Germinal center (tissue), 1 donor: ENCODE results near the gene DNMT3L.
"Not testable (repeated sequence)": the region's sequence is repeated elsewhere in the genome, so short reads cannot be mapped to it uniquely, and the experiment has no call there.

Experiments used
- DNase-seq: peaks from one replicate; pipeline ENCODE4 v3.0.0; 2012; ENCODE audit warnings: mixed read lengths, low spot score

The DNMT3L gene

GRCh38 chr21:44261675-44262295 lies at the start of gene DNMT3L:
TSS of gene DNMT3L (minus strand) at chr21:44261897. CDS start at chr21:44261259, 638 bp downstream.
- DNase-seq = no peak

DNA sequence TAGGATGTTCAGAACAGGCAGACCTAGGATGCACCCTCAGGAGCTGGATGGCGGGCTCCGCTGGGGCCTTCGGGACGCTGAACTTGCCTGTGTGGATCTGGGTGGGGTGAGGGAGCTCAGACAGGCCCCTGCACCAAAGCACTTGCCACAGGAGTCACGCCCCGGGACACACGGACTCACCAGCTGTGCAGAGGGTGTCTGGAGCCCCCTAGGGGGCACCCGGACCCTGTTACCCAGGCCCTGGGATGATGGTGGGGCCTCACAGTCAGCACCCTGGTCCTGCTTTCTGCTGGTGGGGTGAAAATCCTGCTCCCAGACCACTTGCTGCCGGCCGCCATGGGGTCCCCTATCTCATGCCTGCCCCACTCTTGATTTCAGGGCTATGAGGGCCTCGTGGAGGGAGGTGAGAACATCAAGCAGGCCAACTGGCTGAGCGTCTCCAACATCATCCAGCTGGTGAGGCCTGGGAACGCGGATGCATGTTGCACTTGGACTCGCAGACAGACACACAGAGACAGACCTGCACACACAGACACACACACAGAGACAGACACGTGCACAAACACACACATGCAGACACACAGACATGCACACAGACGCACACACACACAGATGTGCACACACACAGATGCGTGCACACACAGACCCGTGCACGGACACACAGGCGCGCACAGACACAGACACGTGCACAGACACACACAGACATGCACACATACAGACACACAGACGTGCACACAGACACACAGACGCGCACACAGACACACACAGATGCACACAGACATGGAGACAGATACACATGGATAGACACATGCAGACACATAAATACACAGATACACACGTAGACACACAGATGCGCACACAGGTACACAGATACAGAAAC lies 49.2 kb upstream of the DNMT3L start:
- DNase-seq = no peak

DNA sequence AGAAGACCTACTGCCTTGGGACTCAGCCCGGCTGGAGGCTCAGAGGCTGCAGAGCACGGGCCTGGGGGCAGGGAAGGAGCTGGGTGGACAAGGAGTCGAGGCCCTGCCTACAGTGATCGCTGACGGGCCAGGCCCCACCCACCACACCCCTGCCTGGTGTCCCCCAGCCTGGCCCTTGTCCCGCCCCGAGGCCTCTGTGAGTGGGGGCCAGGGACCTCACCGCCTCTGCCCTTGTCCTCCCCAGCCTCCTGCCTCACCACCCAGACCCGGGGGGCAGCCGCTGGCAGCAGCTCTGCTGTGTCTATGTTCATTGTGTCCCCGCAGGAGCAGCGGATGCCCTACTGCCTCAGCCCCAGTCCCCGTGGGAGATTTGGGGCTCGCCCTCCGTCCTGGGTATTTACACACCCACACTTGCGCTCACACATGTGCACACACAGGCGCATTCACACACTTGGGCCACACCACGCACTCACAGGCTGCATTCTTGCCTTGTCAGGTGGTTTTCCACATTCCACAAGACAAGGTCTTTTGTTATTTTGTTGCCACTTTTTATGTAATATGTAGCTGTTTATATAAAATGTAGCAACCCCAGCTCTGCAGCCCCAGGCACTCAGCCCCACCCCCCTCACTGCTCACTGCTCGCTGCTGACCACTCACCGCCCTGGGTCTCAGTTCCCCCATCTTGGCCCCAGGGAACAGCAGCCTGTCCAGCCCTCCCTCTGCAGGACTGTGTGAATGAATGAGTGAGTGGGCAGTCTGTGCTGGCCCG lies 45.4 kb upstream of the DNMT3L start:
- no peak for DNase-seq

DNA sequence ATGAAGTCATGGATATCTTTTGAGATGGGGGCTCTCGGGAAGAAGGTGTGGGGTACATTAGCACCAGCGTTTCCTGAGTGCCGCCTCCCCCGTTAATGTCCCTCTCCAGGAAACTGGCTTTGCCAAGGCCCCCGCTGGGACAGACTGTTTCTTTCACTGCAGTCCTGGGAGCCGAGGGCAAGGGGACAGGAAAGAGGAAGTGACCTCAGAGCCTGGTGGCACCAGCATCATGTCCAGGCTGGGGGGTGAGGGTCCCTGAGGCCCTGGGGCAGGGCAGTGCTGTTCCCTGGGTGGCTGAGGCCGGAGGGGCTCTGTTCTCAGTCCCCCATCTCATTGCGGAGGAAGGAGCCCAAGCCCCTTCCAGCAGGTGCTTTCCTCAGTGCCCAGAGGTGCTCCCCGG lies 44.0 kb upstream of the DNMT3L start:
- DNase-seq = no peak

- peak; percentile 66 for DNase-seq
Observed at GRCh38 chr21:44304877-44305293, 43.2 kb upstream of the DNMT3L start.

DNA sequence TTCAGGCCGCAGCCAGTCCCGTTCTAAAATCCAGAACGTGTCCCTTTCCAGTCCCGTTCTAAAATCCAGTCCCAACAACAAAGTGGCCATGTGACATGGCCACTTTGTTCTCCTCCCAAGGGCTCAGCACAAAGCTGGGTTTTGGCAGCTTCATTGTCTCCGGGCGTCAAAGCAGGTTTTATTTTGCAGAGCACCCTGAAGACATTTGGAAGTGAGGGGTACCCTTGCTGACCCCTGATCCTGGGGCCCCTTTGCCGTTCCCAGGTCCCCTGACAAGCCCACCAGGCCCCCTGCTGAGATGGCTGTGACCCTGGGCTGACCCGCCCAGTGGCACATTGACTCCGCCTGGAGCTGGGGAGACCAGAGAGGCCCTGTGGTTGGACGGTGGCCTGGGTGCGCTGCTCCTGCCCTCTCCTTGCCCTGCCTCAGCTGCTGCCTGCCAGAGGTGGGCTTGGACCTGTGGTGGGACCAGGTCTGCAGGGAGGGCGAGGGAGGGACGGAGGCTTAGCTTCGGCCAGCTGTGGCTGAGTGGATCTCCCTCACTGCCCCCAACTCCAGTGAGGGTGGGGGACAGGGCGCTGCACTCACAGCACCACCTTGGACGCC lies 42.4 kb upstream of the DNMT3L start:
- no peak for DNase-seq

- DNase-seq = no peak
Observed at GRCh38 chr21:44303490-44303981, 41.8 kb upstream of the DNMT3L start.

DNA sequence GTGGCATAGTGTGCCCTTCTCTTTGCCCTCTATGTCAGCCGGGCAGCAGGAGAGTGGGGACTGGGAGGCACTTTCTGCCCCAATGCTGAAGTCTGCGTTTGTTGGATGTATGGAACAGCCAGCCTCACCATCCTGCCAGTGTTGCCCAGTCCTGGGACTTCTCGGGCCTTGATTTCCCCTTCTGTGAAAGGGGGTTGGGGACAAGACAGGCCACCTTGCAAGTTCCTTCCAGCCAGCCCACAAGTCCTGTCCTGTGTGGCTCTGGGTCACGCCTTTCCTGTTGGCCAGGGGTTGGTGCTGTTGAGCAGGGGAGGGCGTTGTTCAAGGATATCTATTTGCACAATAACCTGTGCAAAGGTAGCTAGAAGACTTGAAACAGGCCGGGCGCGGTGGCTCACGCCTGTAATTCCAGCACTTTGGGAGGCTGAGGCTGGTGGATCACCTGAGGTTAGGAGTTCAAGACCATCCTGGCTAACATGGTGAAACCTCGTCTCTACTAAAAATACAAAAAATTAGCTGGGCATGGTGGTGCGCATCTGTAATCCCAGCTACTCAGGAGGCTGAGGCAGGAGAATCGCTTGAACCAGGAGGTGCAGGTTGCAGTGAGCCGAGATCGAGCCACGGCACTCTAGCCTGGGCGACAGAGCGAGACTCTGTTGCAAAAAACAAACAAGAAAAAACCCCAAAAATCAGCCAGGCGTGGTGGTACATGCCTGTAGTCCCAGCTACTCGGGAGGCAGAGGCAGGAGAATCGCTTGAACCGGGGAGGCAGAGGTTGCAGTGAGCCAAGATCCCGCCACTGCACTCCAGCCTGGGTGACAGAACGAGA lies 41.1 kb upstream of the DNMT3L start:
- DNase-seq = not testable (repeated sequence)

GRCh38 chr21:44301961-44302406 lies 40.3 kb upstream of the DNMT3L start:
- no peak for DNase-seq

DNA sequence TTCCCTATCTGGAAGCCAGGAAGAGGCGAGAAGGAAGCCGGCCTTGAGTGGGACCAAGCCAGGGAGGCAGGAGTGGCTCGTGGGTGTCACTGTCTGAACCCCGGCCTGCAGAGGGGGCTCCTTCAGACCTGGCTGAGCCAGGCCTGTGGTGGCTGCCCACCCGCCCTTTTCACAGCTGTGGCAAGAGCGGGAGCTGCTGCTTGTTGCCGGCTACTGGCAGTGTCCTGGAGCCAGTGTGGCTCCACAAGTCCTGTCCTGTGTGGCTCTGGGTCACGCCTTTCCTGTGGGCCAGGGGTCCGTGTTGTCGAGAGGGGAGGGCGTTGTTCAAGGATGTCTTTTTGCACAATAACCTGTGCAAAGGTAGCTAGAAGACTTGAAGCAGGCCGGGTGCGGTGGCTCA lies 39.4 kb upstream of the DNMT3L start:
- DNase-seq = no peak

DNA sequence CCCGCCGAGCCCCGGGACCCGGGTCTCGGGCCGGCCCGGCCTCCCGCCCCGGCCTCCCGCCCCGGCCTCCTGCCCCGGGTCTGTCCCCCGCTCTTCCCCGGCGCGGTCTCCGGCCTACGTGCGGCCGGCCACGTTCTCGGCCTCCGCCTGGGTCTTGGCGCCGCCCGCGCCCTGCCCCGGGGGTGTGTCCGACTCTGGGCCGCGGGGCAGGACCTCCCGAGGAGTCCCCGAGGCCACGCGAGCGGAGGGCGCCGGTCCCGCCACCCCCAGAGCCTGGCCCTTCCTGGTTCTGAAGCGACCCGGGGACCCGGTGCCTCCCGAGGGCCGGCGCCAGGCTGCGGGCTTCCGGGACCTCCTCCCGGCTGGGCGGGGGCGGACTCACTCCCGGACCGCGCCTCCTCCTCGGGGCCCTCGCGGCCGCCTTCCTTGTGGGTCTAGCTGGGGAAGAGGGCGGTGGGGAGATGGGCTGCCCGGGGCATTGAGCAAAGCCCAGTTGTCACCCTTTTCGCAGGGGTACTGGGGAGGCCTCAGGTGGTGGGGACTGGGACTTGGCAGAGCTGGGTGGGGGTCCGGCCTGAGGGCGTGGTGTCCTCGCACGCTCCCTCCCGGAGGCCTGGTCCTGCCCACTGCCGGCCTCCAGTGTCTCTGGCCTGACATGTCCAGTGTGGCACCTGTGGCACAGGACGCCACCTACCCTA lies 38.7 kb upstream of the DNMT3L start:
- peak; percentile 84 for DNase-seq

DNA sequence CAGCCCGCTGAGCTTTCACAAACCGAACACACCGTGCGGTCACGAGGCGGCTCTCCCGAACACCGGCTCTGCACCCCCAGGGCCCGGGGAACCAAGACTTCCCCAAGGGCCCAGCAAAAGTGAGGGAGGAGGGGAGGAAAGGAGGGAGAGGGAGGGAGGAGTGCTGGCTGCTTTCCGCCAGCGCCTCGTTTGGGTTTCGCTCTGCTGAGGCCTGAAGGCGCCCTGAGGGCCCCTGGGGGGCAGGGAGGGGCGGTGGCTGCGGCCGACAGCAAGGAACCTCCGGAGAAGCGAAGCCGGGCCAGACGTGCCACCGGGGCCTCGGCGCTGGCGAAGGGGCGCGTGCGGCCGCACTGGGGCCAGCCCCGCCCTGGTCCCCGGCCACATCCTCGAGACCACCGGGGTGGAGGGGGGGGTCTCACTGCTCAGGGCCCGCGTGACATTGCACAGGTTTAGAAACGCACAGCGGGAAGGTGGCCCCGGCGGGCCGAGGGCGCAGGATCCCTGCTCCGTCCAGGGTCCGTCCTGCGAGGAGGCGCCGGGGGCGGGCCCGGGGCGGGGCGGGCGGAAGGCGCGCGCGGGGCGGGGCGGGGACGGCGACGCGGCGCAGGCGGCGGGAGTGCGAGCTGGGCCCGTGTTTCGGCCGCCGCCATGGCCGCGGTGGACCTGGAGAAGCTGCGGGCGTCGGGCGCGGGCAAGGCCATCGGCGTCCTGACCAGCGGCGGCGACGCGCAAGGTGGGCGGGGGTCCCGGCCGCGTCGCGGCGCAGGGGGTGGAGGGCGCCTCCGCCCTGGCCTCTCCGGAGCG lies 38.0 kb upstream of the DNMT3L start, which contains the start of gene PFKL:
PFKL (plus strand) TSS at position 596 of the 804 bp plus-strand sequence; CDS start at position 649, 53 bp downstream.
- DNase-seq = peak; percentile 87

- DNase-seq = no peak
Observed at GRCh38 chr21:44299085-44299457, 37.4 kb upstream of the DNMT3L start.

GRCh38 chr21:44298301-44298700 lies 36.6 kb upstream of the DNMT3L start:
- no peak for DNase-seq

DNA sequence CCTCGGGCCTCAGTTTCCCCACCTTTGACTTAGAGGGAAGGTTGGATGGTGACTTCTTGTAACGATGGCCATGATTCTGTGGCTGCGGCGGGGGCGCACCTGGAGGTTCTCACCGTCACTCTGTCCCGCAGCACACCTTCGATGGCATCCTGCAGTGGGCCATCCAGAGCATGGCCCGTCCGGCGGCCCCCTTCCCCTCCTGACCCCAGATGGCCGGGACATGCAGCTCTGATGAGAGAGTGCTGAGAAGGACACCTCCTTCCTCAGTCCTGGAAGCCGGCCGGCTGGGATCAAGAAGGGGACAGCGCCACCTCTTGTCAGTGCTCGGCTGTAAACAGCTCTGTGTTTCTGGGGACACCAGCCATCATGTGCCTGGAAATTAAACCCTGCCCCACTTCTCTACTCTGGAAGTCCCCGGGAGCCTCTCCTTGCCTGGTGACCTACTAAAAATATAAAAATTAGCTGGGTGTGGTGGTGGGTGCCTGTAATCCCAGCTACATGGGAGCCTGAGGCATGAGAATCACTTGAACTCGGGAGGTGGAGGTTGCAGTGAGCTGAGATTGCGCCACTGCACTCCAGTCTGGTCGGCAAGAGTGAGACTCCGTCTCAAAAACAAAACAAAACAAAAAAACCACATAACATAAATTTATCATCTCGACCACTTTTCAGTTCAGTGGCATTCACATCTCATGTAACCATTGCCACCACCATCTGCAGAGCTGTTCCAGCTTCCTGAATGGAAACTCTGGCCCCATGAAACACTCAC lies 36.0 kb upstream of the DNMT3L start:
- DNase-seq = peak; percentile 86

- no peak for DNase-seq
Observed at GRCh38 chr21:44296916-44297315, 35.2 kb upstream of the DNMT3L start.

DNA sequence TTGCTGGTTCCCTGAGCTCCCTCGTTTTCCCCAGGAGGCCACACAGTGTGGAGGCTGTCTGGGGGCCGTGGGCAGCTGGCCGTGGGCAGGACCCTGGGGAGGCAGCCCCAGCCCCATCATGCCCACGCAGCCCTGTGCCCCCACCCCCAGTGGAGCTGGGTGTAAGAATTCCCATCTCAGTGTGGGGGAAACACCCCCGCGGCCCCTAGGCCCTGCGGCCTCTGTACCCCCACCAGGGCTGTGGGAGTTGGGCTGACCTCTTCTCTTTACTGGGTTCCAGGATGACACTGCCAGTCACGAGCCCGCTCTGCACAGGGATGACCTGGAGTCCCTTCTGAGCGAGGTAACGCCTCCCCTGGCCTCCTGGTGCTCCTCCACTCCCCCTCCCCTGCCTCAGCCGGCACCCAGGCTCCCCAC lies 34.4 kb upstream of the DNMT3L start:
- DNase-seq = no peak

DNA sequence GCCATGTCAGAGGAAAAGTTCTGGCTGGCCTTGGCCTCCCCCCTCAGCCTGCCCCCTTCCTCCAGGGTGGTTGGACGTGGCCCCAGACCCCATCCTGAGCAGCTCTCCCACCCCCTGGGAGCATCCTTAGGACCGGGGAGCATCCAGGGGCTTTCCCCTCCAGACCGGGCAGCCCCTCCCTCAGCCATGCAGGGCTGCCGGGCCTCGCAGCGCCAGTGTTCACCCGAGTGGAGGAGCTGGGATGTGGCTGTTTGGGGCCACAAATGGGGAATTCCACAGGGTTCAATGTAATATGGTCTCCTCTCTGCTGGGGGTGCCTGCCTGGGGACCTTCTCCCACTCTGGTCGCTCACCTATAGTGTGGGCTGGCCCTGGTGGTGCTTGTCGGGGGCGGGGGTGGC lies 33.9 kb upstream of the DNMT3L start:
- DNase-seq = no peak

GRCh38 chr21:44295163-44295573 lies 33.5 kb upstream of the DNMT3L start:
- no peak for DNase-seq
